SK-N-SH (cell line): Measurements from ENCODE around the gene HPCAL1. TPM values are rescaled to one million over a fixed set of nuclear protein-coding genes. Genes with fewer than 3 reads are reported as not detected.

ENCODE experiments used
- CTCF ChIA-PET: fragments of 300-600, 350-600 bp; formaldehyde crosslinking; extraction: SDS; loops from one replicate; lab custom pipeline; 2021; lab: Yijun Ruan, JAX
- POLR2A ChIA-PET: fragments of 350-600 bp; sonication (Branson Sonifier 250); formaldehyde crosslinking; extraction: SDS; loops from one replicate; lab custom pipeline; 2020; ENCODE audit warnings: antibody characterized with exemption, inconsistent platforms; lab: Yijun Ruan, JAX
- DNase-seq: peaks from one replicate; pipeline ENCODE4 v3.0.0; 2012
- H2AFZ ChIP-seq: fragments of 200-600 bp; sonication (generic); 2 replicates; pipeline ENCODE4 v1.8.1; 2016; ENCODE audit warnings: antibody characterized with exemption, mild to moderate bottlenecking, low read depth
- H3F3A ChIP-seq: fragments of 200-600 bp; sonication (generic); replicated peaks from 2 replicates; pipeline ENCODE3; 2016; ENCODE audit warnings: antibody characterized with exemption, mild to moderate bottlenecking; ENCODE audit not compliant: insufficient read depth
- H3K27ac ChIP-seq, 2 experiments: fragments of 200-500 bp in 1 of 2; fragments of 200-600 bp in 1 of 2; sonication (Bioruptor generic) in 1 of 2; sonication (generic), shearing (Covaris generic) in 1 of 2; 2 replicates each; pipeline versions ENCODE4 v1.5.1 to v1.6.1; 2014 to 2016; ENCODE audit warnings: low read depth in 2 of 2, inconsistent platforms in 1 of 2, low read length in 1 of 2, mild to moderate bottlenecking in 1 of 2, mixed read lengths in 1 of 2
- H3K27me3 ChIP-seq: fragments of 200-600 bp; sonication (generic), shearing (Covaris generic); 2 replicates; pipeline ENCODE4 v1.6.1; 2016; ENCODE audit warnings: mixed run types; ENCODE audit not compliant: insufficient read depth
- H3K36me3 ChIP-seq, 2 experiments: fragments of 200-500 bp in 1 of 2; fragments of 200-600 bp in 1 of 2; sonication (Bioruptor generic) in 1 of 2; sonication (generic) in 1 of 2; replicated peaks in 1 of 2; 2 replicates each; pipeline versions ENCODE3 to v1.5.1; 2014 to 2016; ENCODE audit warnings: low read length in 1 of 2, mild to moderate bottlenecking in 1 of 2; ENCODE audit not compliant: insufficient read depth in 2 of 2, control insufficient read depth in 1 of 2
- H3K4me1 ChIP-seq, 2 experiments: fragments of 200-500 bp in 1 of 2; fragments of 200-600 bp in 1 of 2; sonication (Bioruptor generic) in 1 of 2; sonication (generic), shearing (Covaris generic) in 1 of 2; 2 replicates each; pipeline versions ENCODE4 v1.5.1 to v1.6.1; 2014 to 2016; ENCODE audit warnings: low read depth in 1 of 2, low read length in 1 of 2, mixed run types in 1 of 2; ENCODE audit not compliant: insufficient read depth in 2 of 2, control insufficient read depth in 1 of 2
- H3K4me2 ChIP-seq: fragments of 200-600 bp; sonication (generic), shearing (Covaris generic); 2 replicates; pipeline ENCODE4 v1.6.1; 2017; ENCODE audit warnings: mixed run types
- H3K4me3 ChIP-seq, 2 experiments: fragments of 200-500 bp in 1 of 2; fragments of 200-600 bp in 1 of 2; sonication (Bioruptor generic) in 1 of 2; sonication (generic), shearing (Covaris generic) in 1 of 2; 2 replicates each; pipeline versions ENCODE4 v1.5.1 to v1.8.1; 2014 to 2016; ENCODE audit warnings: low read depth in 2 of 2, inconsistent platforms in 1 of 2, low read length in 1 of 2, mild to moderate bottlenecking in 1 of 2, mixed read lengths in 1 of 2, moderate library complexity in 1 of 2
- H3K79me2 ChIP-seq: fragments of 200-600 bp; sonication (generic); 2 replicates; pipeline ENCODE4 v1.8.1; 2017; ENCODE audit warnings: mild to moderate bottlenecking; ENCODE audit not compliant: insufficient read depth
- H3K9ac ChIP-seq: fragments of 200-600 bp; sonication (generic); 2 replicates; pipeline ENCODE4 v1.6.1; 2017; ENCODE audit warnings: mixed run types
- H3K9me2 ChIP-seq: fragments of 200-600 bp; sonication (generic); 2 replicates; pipeline ENCODE4 v1.6.1; 2017; ENCODE audit warnings: mixed run types
- H3K9me3 ChIP-seq: fragments of 200-600 bp; sonication (generic); 2 replicates; pipeline ENCODE4 v1.6.1; 2017; ENCODE audit warnings: mixed run types, mild to moderate bottlenecking, moderate library complexity
- H4K20me1 ChIP-seq: fragments of 200-600 bp; sonication (generic); 2 replicates; pipeline ENCODE4 v1.6.1; 2017; ENCODE audit warnings: mild to moderate bottlenecking, mixed run types; ENCODE audit not compliant: insufficient read depth
- CHD2 ChIP-seq: fragments of 150-350 bp; IDR thresholded peaks from 2 replicates; pipeline ENCODE4 v1.6.1; 2018; ENCODE audit warnings: low read length; ENCODE audit not compliant: partially characterized antibody
- CTCF ChIP-seq: fragments of 200-600 bp; sonication (generic); IDR thresholded peaks from 2 replicates; pipeline ENCODE4 v1.6.1; 2017; ENCODE audit warnings: antibody characterized with exemption, mild to moderate bottlenecking, moderate library complexity
- EP300 ChIP-seq, 2 experiments: IDR thresholded peaks; 2 replicates each; pipeline versions ENCODE4 v1.4.0 to v1.6.1; 2012; ENCODE audit warnings: borderline replicate concordance in 1 of 2, low read depth in 1 of 2, low read length in 1 of 2
- EZH2phosphoT487 ChIP-seq: fragments of 200-600 bp; sonication (generic); IDR thresholded peaks from 2 replicates; pipeline ENCODE4 v1.6.1; 2017; ENCODE audit warnings: low read depth, mixed run types, mild to moderate bottlenecking, antibody characterized with exemption, moderate library complexity, borderline replicate concordance
- FOSL2 ChIP-seq: IDR thresholded peaks from 2 replicates; pipeline ENCODE4 v1.4.0; 2012; ENCODE audit warnings: low read depth, mild to moderate bottlenecking, moderate library complexity, borderline replicate concordance
- FOXJ3 ChIP-seq: sonication (generic); formaldehyde crosslinking; IDR thresholded peaks from 2 replicates; pipeline ENCODE4 v1.5.1; 2020; ENCODE audit warnings: mild to moderate bottlenecking, missing genetic modification reagents
- GATA2 ChIP-seq: sonication (generic); formaldehyde crosslinking; IDR thresholded peaks from 2 replicates; pipeline ENCODE4 v1.5.0; 2020; ENCODE audit warnings: mild to moderate bottlenecking, missing genetic modification reagents
- MAX ChIP-seq: IDR thresholded peaks from 2 replicates; pipeline ENCODE4 v1.4.0; 2012; ENCODE audit warnings: low read depth
- MEF2A ChIP-seq: IDR thresholded peaks from 2 replicates; pipeline ENCODE4 v1.4.0; 2012; ENCODE audit warnings: low read depth, borderline replicate concordance
- NFIC ChIP-seq: IDR thresholded peaks from 2 replicates; pipeline ENCODE4 v1.4.0; 2012; ENCODE audit warnings: borderline replicate concordance
- POLR2AphosphoS5 ChIP-seq: IDR thresholded peaks from 2 replicates; pipeline ENCODE4 v1.6.1; 2012; ENCODE audit warnings: low read depth, low read length
- RAD21 ChIP-seq: IDR thresholded peaks from 2 replicates; pipeline ENCODE4 v1.6.1; 2012; ENCODE audit warnings: mild to moderate bottlenecking, low read length
- RFX5 ChIP-seq: IDR thresholded peaks from 2 replicates; pipeline ENCODE4 v1.6.1; 2012; ENCODE audit warnings: mild to moderate bottlenecking, improper control_type of control experiment, low read length
- SIN3A ChIP-seq: IDR thresholded peaks from 2 replicates; pipeline ENCODE4 v1.6.1; 2012; ENCODE audit warnings: low read depth, mild to moderate bottlenecking, low read length, moderate library complexity, borderline replicate concordance
- SMC3 ChIP-seq: IDR thresholded peaks from 2 replicates; pipeline ENCODE4 v1.6.1; 2012; ENCODE audit warnings: low read depth, low read length, improper control_type of control experiment
- TAF1 ChIP-seq: IDR thresholded peaks from 2 replicates; pipeline ENCODE4 v1.6.1; 2012; ENCODE audit warnings: low read depth, mild to moderate bottlenecking, low read length, moderate library complexity, borderline replicate concordance
- TCF12 ChIP-seq: IDR thresholded peaks from 2 replicates; pipeline ENCODE4 v1.4.0; 2012
- TEAD4 ChIP-seq: IDR thresholded peaks from 2 replicates; pipeline ENCODE4 v1.4.0; 2012; ENCODE audit warnings: mild to moderate bottlenecking, borderline replicate concordance; ENCODE audit not compliant: insufficient read depth
- YY1 ChIP-seq: IDR thresholded peaks from 2 replicates; pipeline ENCODE4 v1.4.0; 2012; ENCODE audit warnings: low read depth, mild to moderate bottlenecking
- WGBS: methylation state at CpG from one replicate; pipeline ENCODE4 v1.1.6; 2017; ENCODE audit warnings: low lambda C conversion rate; 5-methylcytosine and 5-hydroxymethylcytosine counted together
- polyA plus RNA-seq, 3 experiments: library from polyadenylated mRNA; depleted of rRNA; stranded (reverse); fragments of >200 nt; gene quantifications; 2 replicates each; pipeline ENCODE4 v1.2.3, GENCODE V29; 2012
- TF ChIP-seq, protein P1 (sequence below): IDR thresholded peaks from 2 replicates; pipeline ENCODE4 v1.4.0; 2012; ENCODE audit warnings: low read depth, borderline replicate concordance
- TF ChIP-seq, protein P2 (sequence below): fragments of 150-350 bp; IDR thresholded peaks from 2 replicates; pipeline ENCODE4 v1.6.1; 2017; ENCODE audit warnings: antibody characterized with exemption, low read length, low read depth, borderline replicate concordance
- TF ChIP-seq, protein P3 (sequence below): IDR thresholded peaks from 2 replicates; pipeline ENCODE4 v1.4.0; 2012; ENCODE audit warnings: low read depth, borderline replicate concordance
- TF ChIP-seq, protein P4 (sequence below): IDR thresholded peaks from 2 replicates; pipeline ENCODE4 v1.6.1; 2012; ENCODE audit warnings: mild to moderate bottlenecking, low read depth, low read length, moderate library complexity

Gene HPCAL1
- polyA plus RNA-seq, 1 of the 3 experiments (the other 2 are of a cell fraction): 77.0 TPM

GRCh38 chr2:10303694-10304378 is 1.1 kb downstream of the HPCAL1 start:
- H3F3A ChIP-seq: peaks cover 8% of the 10 kb centered on the region
- peak overlapping the region in 1 of 2 experiments; percentile 80; a peak in 2 of 4 replicates for H3K27ac ChIP-seq
- H3K9ac ChIP-seq: peak overlapping the region; percentile 66
- ChIA-PET POLR2A (interaction anchor here (0.7 to 1.5 kb wide), 8 partner anchors 17 to 175 kb away, joined by 3 to 10 read pairs (median 4); no protein-coding TSS in a partner anchor), CTCF (interaction anchor here (0.7 to 11.6 kb wide), 39 partner anchors 10 to 232 kb away, joined by 3 to 167 read pairs (median 6); partner anchors contain the start of gene RRM2)
- no peaks in the 10 kb centered on the region for H3K27me3 ChIP-seq
- 7% methylated on average over 46 of the region's 53 CpGs for WGBS
- H3K36me3 ChIP-seq: no peaks in the 10 kb centered on the region
- H4K20me1 ChIP-seq: peaks cover 32% of the 10 kb centered on the region
- H3K79me2 ChIP-seq: peaks cover 39% of the 10 kb centered on the region
- H3K9me3 ChIP-seq: no peaks in the 10 kb centered on the region
- H3K4me2 ChIP-seq: peak overlapping the region; percentile 98
- no peaks in the 10 kb centered on the region for H3K9me2 ChIP-seq
- peak; percentile 84 for DNase-seq
- peak overlapping the region; percentile 50; the same call in 1 of the 2 replicates for H2AFZ ChIP-seq
- H3K4me3 ChIP-seq: peak overlapping the region; percentile 64 to 80
- H3K4me1 ChIP-seq: peaks cover 3 to 53% of the 10 kb centered on the region in 2 experiments; a peak in 2 of 4 replicates
- TF ChIP-seq, protein P1, sequence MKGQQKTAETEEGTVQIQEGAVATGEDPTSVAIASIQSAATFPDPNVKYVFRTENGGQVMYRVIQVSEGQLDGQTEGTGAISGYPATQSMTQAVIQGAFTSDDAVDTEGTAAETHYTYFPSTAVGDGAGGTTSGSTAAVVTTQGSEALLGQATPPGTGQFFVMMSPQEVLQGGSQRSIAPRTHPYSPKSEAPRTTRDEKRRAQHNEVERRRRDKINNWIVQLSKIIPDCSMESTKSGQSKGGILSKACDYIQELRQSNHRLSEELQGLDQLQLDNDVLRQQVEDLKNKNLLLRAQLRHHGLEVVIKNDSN: no peak
- TF ChIP-seq SIN3A: peak; percentile 14; the same call in 1 of the 2 replicates
- peak; percentile 50 for TF ChIP-seq MAX
- no peak for TF ChIP-seq TAF1
- TF ChIP-seq EZH2phosphoT487: no peak
- no peak for TF ChIP-seq EP300 (IDR thresholded peaks at IDR 0.05; ENCODE audit: borderline replicate concordance in 1 of 2, low read depth in 1 of 2, low read length in 1 of 2)
- TF ChIP-seq, protein P2, sequence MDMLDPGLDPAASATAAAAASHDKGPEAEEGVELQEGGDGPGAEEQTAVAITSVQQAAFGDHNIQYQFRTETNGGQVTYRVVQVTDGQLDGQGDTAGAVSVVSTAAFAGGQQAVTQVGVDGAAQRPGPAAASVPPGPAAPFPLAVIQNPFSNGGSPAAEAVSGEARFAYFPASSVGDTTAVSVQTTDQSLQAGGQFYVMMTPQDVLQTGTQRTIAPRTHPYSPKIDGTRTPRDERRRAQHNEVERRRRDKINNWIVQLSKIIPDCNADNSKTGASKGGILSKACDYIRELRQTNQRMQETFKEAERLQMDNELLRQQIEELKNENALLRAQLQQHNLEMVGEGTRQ: no peak
- TF ChIP-seq, protein P3, sequence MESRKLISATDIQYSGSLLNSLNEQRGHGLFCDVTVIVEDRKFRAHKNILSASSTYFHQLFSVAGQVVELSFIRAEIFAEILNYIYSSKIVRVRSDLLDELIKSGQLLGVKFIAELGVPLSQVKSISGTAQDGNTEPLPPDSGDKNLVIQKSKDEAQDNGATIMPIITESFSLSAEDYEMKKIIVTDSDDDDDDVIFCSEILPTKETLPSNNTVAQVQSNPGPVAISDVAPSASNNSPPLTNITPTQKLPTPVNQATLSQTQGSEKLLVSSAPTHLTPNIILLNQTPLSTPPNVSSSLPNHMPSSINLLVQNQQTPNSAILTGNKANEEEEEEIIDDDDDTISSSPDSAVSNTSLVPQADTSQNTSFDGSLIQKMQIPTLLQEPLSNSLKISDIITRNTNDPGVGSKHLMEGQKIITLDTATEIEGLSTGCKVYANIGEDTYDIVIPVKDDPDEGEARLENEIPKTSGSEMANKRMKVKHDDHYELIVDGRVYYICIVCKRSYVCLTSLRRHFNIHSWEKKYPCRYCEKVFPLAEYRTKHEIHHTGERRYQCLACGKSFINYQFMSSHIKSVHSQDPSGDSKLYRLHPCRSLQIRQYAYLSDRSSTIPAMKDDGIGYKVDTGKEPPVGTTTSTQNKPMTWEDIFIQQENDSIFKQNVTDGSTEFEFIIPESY: no peak
- no peak for TF ChIP-seq FOXJ3 (CRISPR knock-in tag)
- TF ChIP-seq CHD2: no peak
- no peak for TF ChIP-seq RFX5
- no peak for TF ChIP-seq MEF2A
- TF ChIP-seq SMC3: peak; percentile 41
- peak; percentile 46 for TF ChIP-seq CTCF
- no peak for TF ChIP-seq NFIC
- no peak for TF ChIP-seq TEAD4
- TF ChIP-seq FOSL2: no peak
- peak; percentile 61 for TF ChIP-seq RAD21
- no peak for TF ChIP-seq GATA2 (CRISPR knock-in tag)
- TF ChIP-seq POLR2AphosphoS5: no peak
- TF ChIP-seq, protein P4, sequence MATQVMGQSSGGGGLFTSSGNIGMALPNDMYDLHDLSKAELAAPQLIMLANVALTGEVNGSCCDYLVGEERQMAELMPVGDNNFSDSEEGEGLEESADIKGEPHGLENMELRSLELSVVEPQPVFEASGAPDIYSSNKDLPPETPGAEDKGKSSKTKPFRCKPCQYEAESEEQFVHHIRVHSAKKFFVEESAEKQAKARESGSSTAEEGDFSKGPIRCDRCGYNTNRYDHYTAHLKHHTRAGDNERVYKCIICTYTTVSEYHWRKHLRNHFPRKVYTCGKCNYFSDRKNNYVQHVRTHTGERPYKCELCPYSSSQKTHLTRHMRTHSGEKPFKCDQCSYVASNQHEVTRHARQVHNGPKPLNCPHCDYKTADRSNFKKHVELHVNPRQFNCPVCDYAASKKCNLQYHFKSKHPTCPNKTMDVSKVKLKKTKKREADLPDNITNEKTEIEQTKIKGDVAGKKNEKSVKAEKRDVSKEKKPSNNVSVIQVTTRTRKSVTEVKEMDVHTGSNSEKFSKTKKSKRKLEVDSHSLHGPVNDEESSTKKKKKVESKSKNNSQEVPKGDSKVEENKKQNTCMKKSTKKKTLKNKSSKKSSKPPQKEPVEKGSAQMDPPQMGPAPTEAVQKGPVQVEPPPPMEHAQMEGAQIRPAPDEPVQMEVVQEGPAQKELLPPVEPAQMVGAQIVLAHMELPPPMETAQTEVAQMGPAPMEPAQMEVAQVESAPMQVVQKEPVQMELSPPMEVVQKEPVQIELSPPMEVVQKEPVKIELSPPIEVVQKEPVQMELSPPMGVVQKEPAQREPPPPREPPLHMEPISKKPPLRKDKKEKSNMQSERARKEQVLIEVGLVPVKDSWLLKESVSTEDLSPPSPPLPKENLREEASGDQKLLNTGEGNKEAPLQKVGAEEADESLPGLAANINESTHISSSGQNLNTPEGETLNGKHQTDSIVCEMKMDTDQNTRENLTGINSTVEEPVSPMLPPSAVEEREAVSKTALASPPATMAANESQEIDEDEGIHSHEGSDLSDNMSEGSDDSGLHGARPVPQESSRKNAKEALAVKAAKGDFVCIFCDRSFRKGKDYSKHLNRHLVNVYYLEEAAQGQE: no peak
- TF ChIP-seq TCF12: no peak
- TF ChIP-seq YY1: no peak
